GM13977 (cell line): ENCODE data around the gene WFDC10B.

Source experiments
- DNase-seq: peaks from one replicate; pipeline ENCODE4 v3.0.0; 2012; ENCODE audit warnings: low spot score
- CTCF ChIP-seq: IDR thresholded peaks from 2 replicates; pipeline ENCODE4 v1.5.1; 2012; ENCODE audit warnings: mild to moderate bottlenecking, control low read depth; ENCODE audit not compliant: insufficient read depth; ENCODE audit errors: extremely low read depth, missing control alignments
- in situ Hi-C: fragments of 300-500 bp; cut with MboI; formaldehyde crosslinking; loops from one replicate; pipeline ENCODE4 v1.12.0; 2022; ENCODE audit warnings: low sequenced_read_pairs, low pct_unique_long_range_greater_than_20kb, mixed read lengths, inconsistent platforms; ENCODE audit not compliant: unreplicated experiment

The WFDC10B gene

GRCh38 chr20:45704969-45705637, at the start of gene WFDC10B:
TSS of gene WFDC10B (minus strand) at chr20:45705019. CDS start at chr20:45685992, 19,027 bp downstream.
- DNase-seq = no peak
- no peak for TF ChIP-seq CTCF
- in situ Hi-C loops = no loop called here

- in situ Hi-C loops = loop anchor here (25.0 kb wide), 2 partner anchors 165 to 290 kb away; partner anchors contain the start of genes WFDC2 and WFDC8
- DNase-seq = peak; percentile 28
- TF ChIP-seq CTCF = no peak
Observed at GRCh38 chr20:45752746-45753145, 47.9 kb upstream of the WFDC10B start.

GRCh38 chr20:45751721-45752120, 46.9 kb upstream of the WFDC10B start:
- no peak for TF ChIP-seq CTCF
- in situ Hi-C loops = loop anchor here (25.0 kb wide), 2 partner anchors 164 to 289 kb away; partner anchors contain the start of genes WFDC2 and WFDC8
- no peak for DNase-seq

GRCh38 chr20:45745015-45745414, 40.2 kb upstream of the WFDC10B start:
- in situ Hi-C loops = no loop called here
- TF ChIP-seq CTCF = no peak
- DNase-seq = no peak

- no peak for TF ChIP-seq CTCF
- DNase-seq = no peak
- in situ Hi-C loops = no loop called here
Observed at GRCh38 chr20:45742596-45742995, 37.8 kb upstream of the WFDC10B start.

- DNase-seq = no peak
- in situ Hi-C loops = no loop called here
- no peak for TF ChIP-seq CTCF
Observed at GRCh38 chr20:45735988-45736387, 31.2 kb upstream of the WFDC10B start.
